Measurements from ENCODE around the gene PGD. TPM values are rescaled to one million over a fixed set of nuclear protein-coding genes. Genes with fewer than 3 reads are reported as not detected.

The PGD gene
- total and polyA plus RNA-seq, 2 donors (not counting 1 experiment from before 2014, with no cell fraction given), result 13.7 to 56.7 TPM

DNA sequence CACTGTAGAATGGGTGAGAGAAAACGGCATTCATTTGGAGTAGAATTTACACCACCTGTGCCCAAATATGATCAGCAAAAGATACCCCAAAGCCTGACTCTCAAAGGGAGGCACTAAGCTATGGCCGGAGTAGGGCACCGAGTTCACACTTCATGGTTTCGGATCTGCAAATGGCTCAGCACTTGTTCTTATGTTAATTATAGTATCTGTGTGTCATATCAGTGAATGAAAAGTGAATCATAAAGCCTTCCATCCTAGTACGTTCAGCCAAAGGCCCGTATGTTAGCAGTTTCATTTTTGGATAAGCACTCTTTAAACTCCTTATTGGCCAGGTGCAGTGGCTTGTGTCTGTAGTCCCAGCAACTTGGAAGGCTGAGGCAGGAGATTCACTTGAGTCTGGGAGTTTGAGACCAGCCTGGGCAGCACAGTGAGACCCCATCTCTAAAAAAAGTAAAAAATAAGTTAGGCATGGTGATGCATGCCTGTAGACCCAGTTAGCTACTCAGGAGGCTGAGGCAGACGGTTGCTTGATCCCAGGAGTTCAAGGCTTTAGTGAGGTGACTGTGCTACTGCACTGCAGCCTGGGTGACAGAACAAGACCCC is 46.0 kb downstream of the PGD start:
- intact Hi-C loops (cut with micrococcal nuclease), result no loop called here
- no peaks in the 10 kb centered on the region for H3K79me2 ChIP-seq (ENCODE audit: control insufficient read depth, insufficient read depth, low read length)
- no peaks in the 10 kb centered on the region for H4K20me1 ChIP-seq (ENCODE audit: control insufficient read depth, insufficient read depth, low read length, poor library complexity, severe bottlenecking)
- ATAC-seq (ENCODE audit: low read depth) (no peak), DNase-seq (no peak)
- H3K36me3 ChIP-seq (replicated peaks in 1 of 2; ENCODE audit: control extremely low read depth in 1 of 2, control insufficient read depth in 1 of 2, extremely low read depth in 1 of 2, insufficient read depth in 2 of 2, low read length in 1 of 2), result peaks cover 0 to 7% of the 10 kb centered on the region in 2 experiments
- Mint-ChIP-seq H3K4me1 (no peaks in the 10 kb centered on the region), H3K4me3 (no peak overlapping the region), H3K27me3 (no peaks in the 10 kb centered on the region), H3K9me3 (ENCODE audit: insufficient read depth) (no peaks in the 10 kb centered on the region), H3K27ac (no peak overlapping the region)
- POLR2A ChIA-PET, result no interaction called here
- no peak overlapping the region for H3K4me3 ChIP-seq (ENCODE audit: control extremely low read depth in 1 of 5, extremely low read depth in 1 of 5, insufficient read depth in 1 of 5, low read depth in 2 of 5, low read length in 4 of 5)
- H3K27ac ChIP-seq (ENCODE audit: low read length in 2 of 2), result no peak overlapping the region
- no peaks in the 10 kb centered on the region for H3K9me3 ChIP-seq (ENCODE audit: control extremely low read depth in 1 of 3, control insufficient read depth in 2 of 3, insufficient read depth in 1 of 3, low read length in 2 of 3)
- WGBS (ENCODE audit: insufficient coverage), result 100% methylated on average over 2 of the region's 7 CpGs
- no peak overlapping the region for H2AFZ ChIP-seq (ENCODE audit: insufficient read depth, low read depth, low read length, poor library complexity, severe bottlenecking)
- H3K4me1 ChIP-seq (ENCODE audit: control insufficient read depth in 2 of 2, insufficient read depth in 2 of 2, low read length in 2 of 2), result no peaks in the 10 kb centered on the region
- no peaks in the 10 kb centered on the region for H3K27me3 ChIP-seq (replicated peaks in 1 of 4; ENCODE audit: control extremely low read depth in 1 of 4, control insufficient read depth in 3 of 4, insufficient read depth in 4 of 4, low read length in 3 of 4)
- no peak for TF ChIP-seq EZH2 (IDR thresholded peaks at IDR 0.05; ENCODE audit: borderline replicate concordance, insufficient read depth, low read depth, low read length, poor library complexity, severe bottlenecking)
- TF ChIP-seq, protein P1, sequence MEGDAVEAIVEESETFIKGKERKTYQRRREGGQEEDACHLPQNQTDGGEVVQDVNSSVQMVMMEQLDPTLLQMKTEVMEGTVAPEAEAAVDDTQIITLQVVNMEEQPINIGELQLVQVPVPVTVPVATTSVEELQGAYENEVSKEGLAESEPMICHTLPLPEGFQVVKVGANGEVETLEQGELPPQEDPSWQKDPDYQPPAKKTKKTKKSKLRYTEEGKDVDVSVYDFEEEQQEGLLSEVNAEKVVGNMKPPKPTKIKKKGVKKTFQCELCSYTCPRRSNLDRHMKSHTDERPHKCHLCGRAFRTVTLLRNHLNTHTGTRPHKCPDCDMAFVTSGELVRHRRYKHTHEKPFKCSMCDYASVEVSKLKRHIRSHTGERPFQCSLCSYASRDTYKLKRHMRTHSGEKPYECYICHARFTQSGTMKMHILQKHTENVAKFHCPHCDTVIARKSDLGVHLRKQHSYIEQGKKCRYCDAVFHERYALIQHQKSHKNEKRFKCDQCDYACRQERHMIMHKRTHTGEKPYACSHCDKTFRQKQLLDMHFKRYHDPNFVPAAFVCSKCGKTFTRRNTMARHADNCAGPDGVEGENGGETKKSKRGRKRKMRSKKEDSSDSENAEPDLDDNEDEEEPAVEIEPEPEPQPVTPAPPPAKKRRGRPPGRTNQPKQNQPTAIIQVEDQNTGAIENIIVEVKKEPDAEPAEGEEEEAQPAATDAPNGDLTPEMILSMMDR (IDR thresholded peaks at IDR 0.05), result no peak
- H3K4me2 ChIP-seq (replicated peaks; ENCODE audit: low read depth, low read length, poor library complexity, severe bottlenecking), result no peak overlapping the region
- no peak overlapping the region for H3K9ac ChIP-seq (ENCODE audit: low read length)
- CTCF ChIA-PET, result no interaction called here

DNA sequence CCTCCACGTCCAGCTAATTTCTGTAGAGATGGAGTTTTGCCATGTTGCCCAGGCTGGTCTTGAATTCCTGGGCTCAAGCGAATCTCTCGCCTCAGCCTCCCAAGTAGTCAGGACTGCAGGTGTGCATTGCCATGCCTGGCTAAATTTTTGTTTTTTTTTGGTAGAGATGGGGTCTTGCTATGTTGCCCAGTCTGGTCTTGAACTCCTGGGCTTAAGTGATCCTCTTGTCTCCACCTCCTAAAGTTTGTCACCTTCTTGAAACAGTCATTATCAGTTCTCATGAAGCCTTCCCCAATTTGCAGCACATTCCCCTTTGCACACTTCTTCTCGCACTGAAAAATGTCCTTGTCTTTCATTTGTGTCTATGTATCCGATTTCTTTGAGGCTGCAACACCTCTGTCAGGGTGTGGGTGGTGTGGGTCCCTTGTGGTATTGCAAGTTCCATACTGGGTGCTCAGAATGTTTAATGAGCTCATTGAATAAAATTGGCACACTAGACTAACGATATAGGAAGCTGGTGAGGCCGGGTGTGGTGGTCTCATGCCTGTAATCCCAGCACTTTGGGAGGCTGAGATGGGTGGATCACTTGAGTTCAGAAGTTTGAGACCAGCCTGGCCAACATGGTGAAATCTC is 48.0 kb downstream of the PGD start:
- 96% methylated on average over 6 of the region's 7 CpGs for WGBS (ENCODE audit: insufficient coverage)
- no peak overlapping the region for H3K27ac Mint-ChIP-seq
- H3K27ac ChIP-seq (ENCODE audit: low read length in 2 of 2), result no peak overlapping the region
- H3K9ac ChIP-seq (ENCODE audit: low read length), result no peak overlapping the region
- DNase-seq (no peak), ATAC-seq (ENCODE audit: low read depth) (no peak)
- intact Hi-C loops (cut with micrococcal nuclease), result no loop called here
- no peaks in the 10 kb centered on the region for H3K9me3 Mint-ChIP-seq (ENCODE audit: insufficient read depth)
- H3K4me2 ChIP-seq (replicated peaks; ENCODE audit: low read depth, low read length, poor library complexity, severe bottlenecking), result no peak overlapping the region
- H3K27me3 ChIP-seq (replicated peaks in 1 of 4; ENCODE audit: control extremely low read depth in 1 of 4, control insufficient read depth in 3 of 4, insufficient read depth in 4 of 4, low read length in 3 of 4), result no peaks in the 10 kb centered on the region
- no peak for TF ChIP-seq EZH2 (IDR thresholded peaks at IDR 0.05; ENCODE audit: borderline replicate concordance, insufficient read depth, low read depth, low read length, poor library complexity, severe bottlenecking)
- TF ChIP-seq, protein P1 (IDR thresholded peaks at IDR 0.05), result no peak
- H4K20me1 ChIP-seq (ENCODE audit: control insufficient read depth, insufficient read depth, low read length, poor library complexity, severe bottlenecking), result no peaks in the 10 kb centered on the region
- H3K79me2 ChIP-seq (ENCODE audit: control insufficient read depth, insufficient read depth, low read length), result no peaks in the 10 kb centered on the region
- CTCF ChIA-PET, result interaction anchor here (0.7 kb wide), 1 partner anchor 222 kb away, joined by 3 read pairs; no protein-coding TSS in a partner anchor
- H3K4me1 ChIP-seq (ENCODE audit: control insufficient read depth in 2 of 2, insufficient read depth in 2 of 2, low read length in 2 of 2), result no peaks in the 10 kb centered on the region
- no peaks in the 10 kb centered on the region for H3K9me3 ChIP-seq (ENCODE audit: control extremely low read depth in 1 of 3, control insufficient read depth in 2 of 3, insufficient read depth in 1 of 3, low read length in 2 of 3)
- no peak overlapping the region for H3K4me3 ChIP-seq (ENCODE audit: control extremely low read depth in 1 of 5, extremely low read depth in 1 of 5, insufficient read depth in 1 of 5, low read depth in 2 of 5, low read length in 4 of 5)
- H2AFZ ChIP-seq (ENCODE audit: insufficient read depth, low read depth, low read length, poor library complexity, severe bottlenecking), result no peak overlapping the region
- H3K27me3 Mint-ChIP-seq, result no peaks in the 10 kb centered on the region
- peaks cover 0 to 5% of the 10 kb centered on the region in 2 experiments for H3K36me3 ChIP-seq (replicated peaks in 1 of 2; ENCODE audit: control extremely low read depth in 1 of 2, control insufficient read depth in 1 of 2, extremely low read depth in 1 of 2, insufficient read depth in 2 of 2, low read length in 1 of 2)
- H3K4me1 Mint-ChIP-seq, result no peaks in the 10 kb centered on the region
- H3K4me3 Mint-ChIP-seq, result no peak overlapping the region
- POLR2A ChIA-PET, result no interaction called here

Data from B cell (primary cell).